ENCODE measurements around the gene RNASE1. TPM values are rescaled to one million over a fixed set of nuclear protein-coding genes. Genes with fewer than 3 reads are reported as not detected.

Gene RNASE1
- polyA plus RNA-seq (2011; rRNA removed), result not detected in 2 replicates
- not detected in 2 replicates for polyA minus RNA-seq (2011; rRNA and poly(A)+ RNA removed)

GRCh38 chr14:20802341-20803084, at the start of gene RNASE1:
TSS of gene RNASE1 (minus strand) at chr14:20802844. CDS start at chr14:20802068, 776 bp downstream.
- ChIA-PET CTCF (no interaction called here), POLR2A (no interaction called here)
- no peak for TF ChIP-seq CTCF (IDR thresholded peaks at IDR 0.05; ENCODE audit: low read depth, low read length)
- Histone ChIP-seq H3K9me3 (ENCODE audit: control insufficient read depth, insufficient read depth, low read length) (no peaks in the 10 kb centered on the region), H3K27me3 (ENCODE audit: control insufficient read depth, insufficient read depth, low read length) (no peaks in the 10 kb centered on the region), H3K4me3 (ENCODE audit: low read depth, low read length) (no peak within 1 kb of the TSS), H3K27ac (ENCODE audit: low read depth, low read length) (no peak within 1 kb of the TSS)
- no peak for DNase-seq (ENCODE audit: low read depth, low spot score)

DNA sequence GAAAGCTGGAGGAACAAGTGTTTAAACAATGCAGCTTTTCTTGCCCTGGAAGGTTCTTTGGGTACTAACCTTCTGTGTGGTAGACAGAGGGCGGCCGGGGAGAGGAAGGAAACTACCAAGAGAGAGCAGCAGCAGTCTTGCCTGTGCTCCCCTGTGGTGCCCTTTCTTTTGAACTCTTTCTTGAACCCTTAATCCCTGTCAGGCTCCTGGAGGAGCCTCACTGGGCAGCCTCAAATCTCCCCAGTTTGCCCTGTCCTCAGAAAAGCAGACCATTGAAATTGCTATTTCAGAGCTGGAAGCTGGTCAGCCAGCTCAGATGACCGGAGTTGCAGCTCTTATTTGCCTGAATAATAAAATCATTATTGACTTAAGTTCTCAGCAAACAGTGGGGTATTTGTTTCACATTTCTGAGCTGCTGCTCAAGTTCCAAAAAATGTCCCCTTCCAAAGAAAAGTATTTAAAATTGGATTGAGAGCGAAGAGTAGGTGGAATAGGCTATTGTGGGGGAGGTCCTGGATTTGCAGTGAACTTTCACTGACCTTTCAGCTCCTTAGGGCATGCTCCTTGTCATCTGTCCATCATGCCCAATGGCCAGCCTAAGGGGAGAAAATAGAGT, 46.4 kb upstream of the RNASE1 start:
- Histone ChIP-seq H3K27me3 (ENCODE audit: control insufficient read depth, insufficient read depth, low read length) (no peaks in the 10 kb centered on the region), H3K9me3 (ENCODE audit: control insufficient read depth, insufficient read depth, low read length) (no peaks in the 10 kb centered on the region), H3K27ac (ENCODE audit: low read depth, low read length) (no peak overlapping the region), H3K4me3 (ENCODE audit: low read depth, low read length) (no peak overlapping the region)
- no peak for DNase-seq (ENCODE audit: low read depth, low spot score)
- CTCF ChIA-PET, result interaction anchor here (0.5 to 2.5 kb wide), 5 partner anchors 9 to 432 kb away, joined by 3 to 18 read pairs (median 3); no protein-coding TSS in a partner anchor
- no peak for TF ChIP-seq CTCF (IDR thresholded peaks at IDR 0.05; ENCODE audit: low read depth, low read length)
- POLR2A ChIA-PET, result no interaction called here

GRCh38 chr14:20848316-20848954, 45.8 kb upstream of the RNASE1 start:
- no peak overlapping the region for H3K4me3 ChIP-seq (ENCODE audit: low read depth, low read length)
- POLR2A ChIA-PET, result no interaction called here
- H3K27me3 ChIP-seq (ENCODE audit: control insufficient read depth, insufficient read depth, low read length), result no peaks in the 10 kb centered on the region
- no peaks in the 10 kb centered on the region for H3K9me3 ChIP-seq (ENCODE audit: control insufficient read depth, insufficient read depth, low read length)
- DNase-seq (ENCODE audit: low read depth, low spot score), result no peak
- CTCF ChIA-PET, result interaction anchor here (0.5 to 2.5 kb wide), 6 partner anchors 8 to 431 kb away, joined by 3 to 18 read pairs (median 4); no protein-coding TSS in a partner anchor
- no peak overlapping the region for H3K27ac ChIP-seq (ENCODE audit: low read depth, low read length)
- no peak for TF ChIP-seq CTCF (IDR thresholded peaks at IDR 0.05; ENCODE audit: low read depth, low read length)

DNA sequence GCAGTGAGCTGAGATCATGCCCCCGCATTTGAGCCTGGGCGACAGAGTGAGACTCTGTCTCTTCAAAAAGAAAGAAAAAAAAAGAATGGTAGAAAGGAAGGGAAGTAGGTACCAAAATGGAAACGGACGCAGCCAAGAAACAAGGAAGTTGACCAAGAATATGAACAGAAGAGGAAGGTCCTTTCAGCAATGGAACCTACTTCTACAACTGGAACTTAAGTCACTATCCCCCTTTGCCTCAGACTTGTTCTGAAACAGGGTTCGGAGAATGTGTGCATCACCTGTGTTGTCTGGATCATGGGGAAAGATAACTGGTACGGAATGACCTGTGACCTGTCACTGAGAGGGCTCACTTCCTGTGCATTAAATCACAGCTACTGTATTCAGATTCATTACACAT, 43.9 kb upstream of the RNASE1 start:
- DNase-seq (ENCODE audit: low read depth, low spot score), result no peak
- ChIA-PET CTCF (interaction anchor here (0.9 kb wide), 1 partner anchor 11 kb away, joined by 3 read pairs; no protein-coding TSS in a partner anchor), POLR2A (no interaction called here)
- TF ChIP-seq CTCF (IDR thresholded peaks at IDR 0.05; ENCODE audit: low read depth, low read length), result no peak
- Histone ChIP-seq H3K9me3 (ENCODE audit: control insufficient read depth, insufficient read depth, low read length) (no peaks in the 10 kb centered on the region), H3K4me3 (ENCODE audit: low read depth, low read length) (no peak overlapping the region), H3K27me3 (ENCODE audit: control insufficient read depth, insufficient read depth, low read length) (no peaks in the 10 kb centered on the region), H3K27ac (ENCODE audit: low read depth, low read length) (no peak overlapping the region)

Measured in AG04450 (cell line).